Stomach (tissue), 9 donors: ENCODE results near the gene CERT1. TPM values are rescaled to one million over a fixed set of nuclear protein-coding genes. Genes with fewer than 3 reads are reported as not detected.

Experiments used
- DNase-seq, 2 donors: peaks; one replicate each; pipeline versions ENCODE4 v3.0.0 to v3.0.0-alpha.2; 2013 to 2019
- H3K27ac ChIP-seq, 5 donors: fragments of 200-600 bp in 4 of 5; sonication (generic) in 4 of 5; one replicate each; pipeline ENCODE4 v1.5.1; 2013 to 2019; ENCODE audit warnings: mild to moderate bottlenecking in 1 of 5, moderate library complexity in 1 of 5
- H3K27me3 ChIP-seq, 3 donors: fragments of 200-600 bp; sonication (generic); one replicate each; pipeline ENCODE4 v1.5.1; 2017 to 2019; ENCODE audit warnings: mixed run types in 1 of 3
- H3K36me3 ChIP-seq, 4 donors: fragments of 200-600 bp; sonication (generic); 1 replicate in 3 of 4; 2 replicates in 1 of 4; pipeline ENCODE4 v1.5.1; 2016 to 2019
- H3K4me1 ChIP-seq, 4 donors: fragments of 200-600 bp; sonication (generic); one replicate each; pipeline ENCODE4 v1.5.1; 2016 to 2019
- H3K4me3 ChIP-seq, 4 donors: fragments of 200-600 bp; sonication (generic) in 3 of 4; one replicate each; pipeline ENCODE4 v1.5.1; 2016 to 2019; ENCODE audit warnings: mild to moderate bottlenecking in 1 of 4
- H3K9me3 ChIP-seq, 4 donors: fragments of 200-600 bp; sonication (generic); one replicate each; pipeline ENCODE4 v1.5.1; 2016 to 2019
- CTCF ChIP-seq, 7 experiments: fragments of 450-650 bp in 4 of 7; fragments of 200-600 bp in 3 of 7; sonication (generic) in 3 of 7; IDR thresholded peaks; one replicate each; pipeline ENCODE4 v1.5.1; 2016 to 2019; ENCODE audit warnings: antibody characterized with exemption in 7 of 7, control low read depth in 2 of 7, mild to moderate bottlenecking in 1 of 7
- EP300 ChIP-seq: sonication (generic); formaldehyde crosslinking; IDR thresholded peaks from one replicate; pipeline ENCODE4 v1.6.1; 2017; ENCODE audit warnings: antibody characterized with exemption
- POLR2A ChIP-seq, 4 donors: fragments of 450-650 bp; IDR thresholded peaks; one replicate each; pipeline ENCODE4 v1.6.1; 2016; ENCODE audit warnings: antibody characterized with exemption in 4 of 4, control low read depth in 2 of 4, mild to moderate bottlenecking in 1 of 4, moderate library complexity in 1 of 4
- POLR2AphosphoS5 ChIP-seq, 3 donors: sonication (generic); formaldehyde crosslinking; IDR thresholded peaks; one replicate each; pipeline ENCODE4 v1.6.1; 2016; ENCODE audit warnings: antibody characterized with exemption in 3 of 3
- WGBS, 5 donors: extraction: QIAGEN DNeasy Blood & Tissue Kit in 3 of 5; methylation state at CpG; one replicate each; pipeline versions ENCODE4 v1.1.5 to v1.1.7; 2013 to 2018; 5-methylcytosine and 5-hydroxymethylcytosine counted together
- intact Hi-C: fragments of 100-400 bp; cut with DNase I; formaldehyde crosslinking; loops from one replicate; pipeline ENCODE4 v1.15.1; 2023; ENCODE audit warnings: low total_unique reads
- polyA plus RNA-seq, 3 donors: library from polyadenylated mRNA; stranded (reverse); fragments of 200-250 nt; gene quantifications; one replicate each; pipeline ENCODE4 v1.2.3, GENCODE V29; 2013
- total RNA-seq, 5 donors: library from RNA; depleted of rRNA; stranded (reverse); fragments of >200 nt; gene quantifications; one replicate each; pipeline versions ENCODE4 v1.1.0 to v1.2.3, GENCODE V29; 2014 to 2016
- donor health status: healthy with polysubstance abuse.
- donor health status: Bipolar disorder and iron deficiency.
- donor health status: healthy.

Gene CERT1
- total and polyA plus RNA-seq, 8 donors, result 7.3 to 81.0 (median 28.5) TPM

GRCh38 chr5:75547812-75548211, 36.4 kb upstream of the CERT1 start:
- no peak overlapping the region for H3K4me3 ChIP-seq
- H3K27ac ChIP-seq, result no peak overlapping the region
- H3K27me3 ChIP-seq, result no peaks in the 10 kb centered on the region
- no peak for TF ChIP-seq EP300
- TF ChIP-seq POLR2A (IDR thresholded peaks at IDR 0.05), result no peak
- TF ChIP-seq POLR2AphosphoS5 (IDR thresholded peaks at IDR 0.05), result no peak
- no peak for TF ChIP-seq CTCF (IDR thresholded peaks at IDR 0.05)
- WGBS, 5 donors, result 81 to 94% (median 91%) methylated on average over 3 of the region's 3 CpGs
- H3K9me3 ChIP-seq, result no peaks in the 10 kb centered on the region
- H3K36me3 ChIP-seq, result peaks cover 0 to 18% (median 14%) of the 10 kb centered on the region in 4 donors
- DNase-seq, result no peak
- H3K4me1 ChIP-seq, result no peaks in the 10 kb centered on the region
- intact Hi-C loops, result no loop called here

- Histone ChIP-seq H3K9me3 (no peaks in the 10 kb centered on the region), H3K4me3 (no peak overlapping the region), H3K4me1 (no peaks in the 10 kb centered on the region), H3K27me3 (no peaks in the 10 kb centered on the region), H3K27ac (no peak overlapping the region), H3K36me3 (peaks cover 0 to 11% (median 4%) of the 10 kb centered on the region in 4 donors)
- 89 to 96% (median 94%) methylated on average over 6 of the region's 6 CpGs for WGBS, 5 donors
- intact Hi-C loops, result no loop called here
- TF ChIP-seq EP300, result no peak
- TF ChIP-seq POLR2A (IDR thresholded peaks at IDR 0.05), result no peak
- TF ChIP-seq POLR2AphosphoS5 (IDR thresholded peaks at IDR 0.05), result no peak
- TF ChIP-seq CTCF (IDR thresholded peaks at IDR 0.05), result no peak
- no peak for DNase-seq
Measured at GRCh38 chr5:75546830-75547229, 35.4 kb upstream of the CERT1 start.

GRCh38 chr5:75545131-75545530, 33.7 kb upstream of the CERT1 start:
- intact Hi-C loops, result no loop called here
- H3K4me1 ChIP-seq, result no peaks in the 10 kb centered on the region
- no peaks in the 10 kb centered on the region for H3K27me3 ChIP-seq
- DNase-seq, result no peak
- H3K27ac ChIP-seq, result no peak overlapping the region
- WGBS, 5 donors, result 82 to 94% (median 83%) methylated on average over 2 of the region's 2 CpGs
- no peak overlapping the region for H3K4me3 ChIP-seq
- H3K36me3 ChIP-seq, result peaks cover 0 to 8% (median 4%) of the 10 kb centered on the region in 4 donors
- no peaks in the 10 kb centered on the region for H3K9me3 ChIP-seq
- TF ChIP-seq POLR2A (IDR thresholded peaks at IDR 0.05) (no peak), EP300 (no peak), POLR2AphosphoS5 (IDR thresholded peaks at IDR 0.05) (no peak), CTCF (IDR thresholded peaks at IDR 0.05) (no peak)

GRCh38 chr5:75538211-75538610, 26.8 kb upstream of the CERT1 start:
- intact Hi-C loops, result no loop called here
- Histone ChIP-seq H3K36me3 (peaks cover 0 to 8% (median 3%) of the 10 kb centered on the region in 4 donors), H3K27me3 (no peaks in the 10 kb centered on the region), H3K4me3 (no peak overlapping the region), H3K4me1 (peaks cover 0 to 24% (median 17%) of the 10 kb centered on the region in 4 donors), H3K9me3 (peaks cover 0 to 14% (median 6%) of the 10 kb centered on the region in 4 donors), H3K27ac (no peak overlapping the region)
- WGBS, 5 donors, result 53 to 73% (median 63%) methylated on average over 1 of the region's 1 CpG
- TF ChIP-seq CTCF (IDR thresholded peaks at IDR 0.05) (no peak), EP300 (no peak), POLR2AphosphoS5 (IDR thresholded peaks at IDR 0.05) (no peak), POLR2A (IDR thresholded peaks at IDR 0.05) (no peak)
- no peak for DNase-seq
